H1 (cell line): ENCODE data around the gene HOXB8. TPM values are rescaled to one million over a fixed set of nuclear protein-coding genes. Genes with fewer than 3 reads are reported as not detected.

Experiments used
- CTCF ChIA-PET: fragments of 300-600 bp; sonication (Branson Sonifier 250); formaldehyde crosslinking; loops from one replicate; lab custom pipeline; 2021; ENCODE audit not compliant: partially characterized antibody; lab: Charles Lee
- POLR2A ChIA-PET: fragments of 300-600 bp; sonication (Branson Sonifier 250); formaldehyde crosslinking; loops from one replicate; lab custom pipeline; 2021; ENCODE audit warnings: inconsistent platforms; ENCODE audit not compliant: partially characterized antibody; lab: Charles Lee
- DNase-seq, 2 experiments: peaks; one replicate each; pipeline versions ENCODE4 v3.0.0 to v3.0.0-alpha.2; 2010 to 2022; ENCODE audit warnings: low spot score in 2 of 2, low read depth in 1 of 2, mixed read lengths in 1 of 2
- FAIRE-seq: peaks from 2 replicates; lab custom pipeline; 2011; peaks lifted over from hg19 to GRCh38; lab: Jason Lieb, UNC
- H2AFZ ChIP-seq: 2 replicates; pipeline ENCODE4 v1.8.1; 2012; ENCODE audit warnings: low read length, inconsistent platforms
- H2AK5ac ChIP-seq: 2 replicates; pipeline ENCODE4 v1.6.1; 2013; ENCODE audit warnings: low read depth, low read length
- H2BK120ac ChIP-seq: replicated peaks from 2 replicates; pipeline ENCODE3; 2013; ENCODE audit warnings: low read depth, low read length, inconsistent platforms
- H2BK12ac ChIP-seq: 2 replicates; pipeline ENCODE4 v1.6.1; 2013; ENCODE audit warnings: low read depth, low read length
- H2BK15ac ChIP-seq: 2 replicates; pipeline ENCODE4 v1.6.1; 2013; ENCODE audit warnings: low read length
- H2BK20ac ChIP-seq: 2 replicates; pipeline ENCODE4 v1.6.1; 2013; ENCODE audit warnings: low read length
- H2BK5ac ChIP-seq: 2 replicates; pipeline ENCODE4 v1.6.1; 2013; ENCODE audit warnings: low read depth, low read length
- H3K14ac ChIP-seq: 2 replicates; pipeline ENCODE4 v1.6.1; 2013; ENCODE audit warnings: inconsistent platforms; ENCODE audit not compliant: insufficient read length
- H3K18ac ChIP-seq: 2 replicates; pipeline ENCODE4 v1.6.1; 2013; ENCODE audit warnings: low read length; ENCODE audit errors: extremely low read depth
- H3K23ac ChIP-seq: 2 replicates; pipeline ENCODE4 v1.6.1; 2013; ENCODE audit warnings: inconsistent platforms; ENCODE audit not compliant: insufficient read length
- H3K23me2 ChIP-seq: 2 replicates; pipeline ENCODE4 v1.6.1; 2013; ENCODE audit warnings: low read depth, low read length
- H3K27ac ChIP-seq: 2 replicates; pipeline ENCODE4 v1.6.1; 2011; ENCODE audit warnings: low read depth, low read length, inconsistent platforms
- H3K27me3 ChIP-seq, 4 experiments: replicated peaks in 1 of 4; 1 replicate in 1 of 4; 2 replicates in 3 of 4; pipeline versions ENCODE4 v1.6.1 to v1.8.1; 2011 to 2013; ENCODE audit warnings: low read length in 3 of 4, mild to moderate bottlenecking in 3 of 4, inconsistent platforms in 2 of 4, mixed read lengths in 2 of 4, moderate library complexity in 1 of 4; ENCODE audit not compliant: control insufficient read depth in 3 of 4, insufficient read depth in 3 of 4; ENCODE audit errors: extremely low read depth in 1 of 4
- H3K36me3 ChIP-seq, 4 experiments: 2 replicates each; pipeline versions ENCODE4 v1.6.1 to v1.8.1; 2011 to 2013; ENCODE audit warnings: mild to moderate bottlenecking in 4 of 4, low read length in 3 of 4, moderate library complexity in 2 of 4, control low read depth in 1 of 4, inconsistent platforms in 1 of 4; ENCODE audit not compliant: insufficient read depth in 4 of 4, control insufficient read depth in 2 of 4
- H3K4ac ChIP-seq: replicated peaks from 2 replicates; pipeline ENCODE3; 2013; ENCODE audit warnings: low read length, low read depth, mixed read lengths, inconsistent platforms; ENCODE audit not compliant: insufficient read length
- H3K4me1 ChIP-seq, 4 experiments: replicated peaks in 1 of 4; 1 replicate in 1 of 4; 2 replicates in 3 of 4; pipeline versions ENCODE4 v1.6.1 to v1.8.1; 2011 to 2013; ENCODE audit warnings: low read length in 3 of 4, inconsistent platforms in 2 of 4, mixed read lengths in 1 of 4; ENCODE audit not compliant: insufficient read depth in 4 of 4, control insufficient read depth in 3 of 4
- H3K4me2 ChIP-seq, 2 experiments: 2 replicates each; pipeline versions ENCODE4 v1.6.1 to v1.8.1; 2011 to 2013; ENCODE audit warnings: low read depth in 2 of 2, low read length in 2 of 2, control low read depth in 1 of 2, inconsistent platforms in 1 of 2, mild to moderate bottlenecking in 1 of 2; ENCODE audit not compliant: insufficient read depth in 1 of 2
- H3K4me3 ChIP-seq, 4 experiments: fragments of 200-600, 300-600 bp in 1 of 4; sonication (generic), shearing (Covaris generic), sonication (Bioruptor Twin) in 1 of 4; 2 replicates each; pipeline versions ENCODE4 v1.5.1 to v1.8.1; 2011 to 2016; ENCODE audit warnings: low read length in 4 of 4, low read depth in 3 of 4, control low read depth in 2 of 4, inconsistent platforms in 2 of 4, mild to moderate bottlenecking in 2 of 4, mixed read lengths in 1 of 4, moderate library complexity in 1 of 4; ENCODE audit not compliant: insufficient read depth in 2 of 4; ENCODE audit errors: extremely low read depth in 1 of 4
- H3K56ac ChIP-seq: replicated peaks from 2 replicates; pipeline ENCODE3; 2013; ENCODE audit warnings: low read depth, mild to moderate bottlenecking, mixed read lengths, low read length, inconsistent platforms; ENCODE audit not compliant: insufficient read length
- H3K79me1 ChIP-seq: 2 replicates; pipeline ENCODE4 v1.6.1; 2013; ENCODE audit warnings: low read depth, low read length, control low read depth
- H3K79me2 ChIP-seq, 2 experiments: 2 replicates each; pipeline versions ENCODE4 v1.6.1 to v1.8.1; 2012 to 2013; ENCODE audit warnings: low read length in 2 of 2, mild to moderate bottlenecking in 2 of 2, inconsistent platforms in 1 of 2; ENCODE audit not compliant: insufficient read depth in 2 of 2, control insufficient read depth in 1 of 2
- H3K9ac ChIP-seq, 4 experiments: replicated peaks in 1 of 4; 1 replicate in 1 of 4; 2 replicates in 3 of 4; pipeline versions ENCODE4 v1.6.1 to v1.8.1; 2011 to 2013; ENCODE audit warnings: low read depth in 3 of 4, low read length in 3 of 4, control low read depth in 2 of 4, mild to moderate bottlenecking in 2 of 4, moderate library complexity in 2 of 4, inconsistent platforms in 1 of 4; ENCODE audit errors: extremely low read depth in 1 of 4
- H3K9me3 ChIP-seq, 2 experiments: 2 replicates each; pipeline versions ENCODE4 v1.6.1 to v1.8.1; 2012 to 2013; ENCODE audit warnings: mild to moderate bottlenecking in 2 of 2, moderate library complexity in 2 of 2, control low read depth in 1 of 2, inconsistent platforms in 1 of 2, low read depth in 1 of 2, low read length in 1 of 2, mixed read lengths in 1 of 2; ENCODE audit not compliant: insufficient read depth in 2 of 2
- H4K20me1 ChIP-seq, 2 experiments: replicated peaks in 1 of 2; 2 replicates each; pipeline versions ENCODE3 to v1.8.1; 2011 to 2013; ENCODE audit warnings: inconsistent platforms in 2 of 2, low read length in 2 of 2, mild to moderate bottlenecking in 1 of 2; ENCODE audit not compliant: insufficient read depth in 2 of 2, control insufficient read depth in 1 of 2
- H4K5ac ChIP-seq: 2 replicates; pipeline ENCODE4 v1.6.1; 2013; ENCODE audit warnings: low read length, low read depth, mixed read lengths, inconsistent platforms; ENCODE audit not compliant: insufficient read length
- H4K8ac ChIP-seq: 2 replicates; pipeline ENCODE4 v1.8.0; 2013; ENCODE audit warnings: mild to moderate bottlenecking, moderate library complexity, low read length, inconsistent platforms; ENCODE audit not compliant: insufficient read depth; ENCODE audit errors: extremely low read depth
- H4K91ac ChIP-seq: replicated peaks from 2 replicates; pipeline ENCODE3; 2013; ENCODE audit warnings: low read length, mixed read lengths, inconsistent platforms; ENCODE audit not compliant: insufficient read length
- BRCA1 ChIP-seq: IDR thresholded peaks from 2 replicates; pipeline ENCODE4 v1.6.1; 2012; ENCODE audit warnings: low read depth, low read length, improper control_type of control experiment
- EZH2 ChIP-seq: fragments of 200-600 bp; sonication (generic); IDR thresholded peaks from 2 replicates; pipeline ENCODE4 v1.7.1; 2012; ENCODE audit warnings: low read depth, mild to moderate bottlenecking, moderate library complexity, low read length, inconsistent platforms; ENCODE audit not compliant: severe bottlenecking
- GTF2F1 ChIP-seq: IDR thresholded peaks from 2 replicates; pipeline ENCODE4 v1.6.1; 2012; ENCODE audit warnings: low read depth, low read length, improper control_type of control experiment, borderline replicate concordance
- JUN ChIP-seq: IDR thresholded peaks from 2 replicates; pipeline ENCODE4 v1.6.1; 2011; ENCODE audit warnings: low read depth, mild to moderate bottlenecking, improper control_type of control experiment, low read length
- KDM5A ChIP-seq: fragments of 200-600 bp; IDR thresholded peaks from 2 replicates; pipeline ENCODE4 v1.7.1; 2012; ENCODE audit warnings: mild to moderate bottlenecking, low read length, inconsistent platforms, mixed read lengths
- PHF8 ChIP-seq: fragments of 200-600 bp; sonication (generic); conservative IDR thresholded peaks from 2 replicates; pipeline ENCODE4 v1.7.1; 2012; ENCODE audit warnings: low read depth, mild to moderate bottlenecking, inconsistent platforms, low read length, moderate library complexity
- RNF2 ChIP-seq: fragments of 200-900, 300-1000 bp; sonication (generic); IDR thresholded peaks from 2 replicates; pipeline ENCODE4 v1.7.1; 2016; ENCODE audit warnings: borderline replicate concordance, low read depth, mild to moderate bottlenecking, antibody characterized with exemption, low read length; ENCODE audit not compliant: poor library complexity, severe bottlenecking; ENCODE audit errors: missing control alignments
- SUZ12 ChIP-seq: fragments of 200-600 bp; sonication (generic); IDR thresholded peaks from 2 replicates; pipeline ENCODE4 v1.6.1; 2012; ENCODE audit warnings: mild to moderate bottlenecking, inconsistent platforms, low read length, moderate library complexity, mixed read lengths
- TAF7 ChIP-seq: optimal IDR thresholded peaks from 2 replicates; pipeline ENCODE3; 2011; ENCODE audit warnings: low read depth, mild to moderate bottlenecking, inconsistent platforms, low read length, moderate library complexity, borderline replicate concordance
- WGBS, 2 experiments: shearing (Covaris generic) in 1 of 2; methylation state at CpG; one replicate each; pipeline versions ENCODE4 v1.1.6 to v1.1.7; 2013 to 2015; ENCODE audit warnings: low lambda C conversion rate in 2 of 2, mixed read lengths in 2 of 2, inconsistent platforms in 1 of 2, low coverage in 1 of 2, missing lambda C conversion rate in 1 of 2; ENCODE audit not compliant: insufficient replicate concordance in 2 of 2, insufficient coverage in 1 of 2, insufficient read length in 1 of 2; ENCODE audit errors: extremely low coverage in 1 of 2, missing lambda C conversion rate in 1 of 2; 5-methylcytosine and 5-hydroxymethylcytosine counted together
- polyA plus RNA-seq, 7 experiments: library from polyadenylated mRNA; depleted of rRNA in 3 of 7; stranded (reverse) in 5 of 7; unstranded in 2 of 7; fragments of >200 nt in 5 of 7; fragments of 200-250 nt in 2 of 7; gene quantifications; 1 replicate in 5 of 7; 2 replicates in 1 of 7; 4 replicates in 1 of 7; pipeline versions ENCODE4 v1.2.1 to v1.2.3, GENCODE V29; 2011 to 2013; ENCODE audit warnings: missing spikeins in 2 of 7, mixed read lengths in 2 of 7
- total RNA-seq: library from RNA; stranded (reverse); fragmentation: NEBNext Ultra II Directional; extraction: Animal tissue kit (Norgen Biotek cat#: 25700); gene quantifications from 2 replicates; pipeline ENCODE4 v1.2.1, GENCODE V29; 2021
- TF ChIP-seq, protein P1 (sequence below): IDR thresholded peaks from 2 replicates; pipeline ENCODE4 v1.6.1; 2012; ENCODE audit warnings: inconsistent platforms

Gene HOXB8
- total and polyA plus RNA-seq, 2 of the 8 experiments (the other 6 are each of a cell fraction or from before 2014, with no cell fraction given): not detected

DNA sequence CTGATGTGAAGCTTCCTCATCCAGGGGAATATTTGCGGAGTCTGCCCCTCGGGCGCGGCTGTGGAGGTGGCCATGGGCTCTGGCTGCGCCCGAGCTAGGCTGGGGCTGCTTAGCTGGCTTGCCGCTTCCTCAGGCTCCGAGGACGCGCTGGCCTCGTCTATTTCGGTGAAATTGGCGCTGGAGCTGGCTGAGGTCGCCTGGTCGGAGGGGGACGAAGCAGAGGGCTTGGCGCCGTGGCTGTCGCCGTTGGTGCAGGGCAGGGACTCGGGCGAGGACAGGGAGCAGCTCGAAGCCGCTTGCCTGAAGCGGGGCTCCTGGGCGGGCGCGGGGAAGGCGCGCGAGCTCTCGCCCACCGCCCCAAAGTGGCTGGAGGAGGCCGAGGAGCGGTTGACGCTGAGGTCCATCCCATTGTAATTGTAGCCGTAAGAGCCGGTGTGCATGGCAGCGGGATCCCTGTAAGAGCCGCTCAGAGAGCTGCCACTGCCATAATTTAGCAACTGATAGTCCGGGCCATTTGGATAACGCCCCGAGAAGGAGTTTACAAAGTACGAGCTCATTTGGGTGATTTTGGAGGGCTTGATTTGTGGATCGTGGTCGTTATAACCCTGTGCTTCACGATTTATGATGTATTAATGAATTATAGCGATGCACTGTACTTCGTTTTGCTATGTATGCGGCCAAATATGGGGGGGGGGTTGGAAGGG lies 21.8 kb downstream of the HOXB8 start, which contains the start of gene HOXB5:
HOXB5 (minus strand) TSS at position 654 of the 704 bp plus-strand sequence; CDS start at position 557, 97 bp downstream.
- no peaks in the 10 kb centered on the region for H3K79me1 ChIP-seq
- peaks cover 32 to 40% of the 10 kb centered on the region in 2 experiments for H4K20me1 ChIP-seq
- H4K5ac ChIP-seq: no peak within 1 kb of the TSS
- FAIRE-seq (no peak), DNase-seq (no peak)
- no peaks in the 10 kb centered on the region for H3K79me2 ChIP-seq
- 11% methylated on average over 48 of the region's 50 CpGs; no CpG with 5 or more reads in 1 of the 2 experiments for WGBS, 2 experiments
- H2BK5ac ChIP-seq: no peak within 1 kb of the TSS
- H3K27ac ChIP-seq: no peak within 1 kb of the TSS
- no peak within 1 kb of the TSS for H4K8ac ChIP-seq
- H2BK15ac ChIP-seq: no peak within 1 kb of the TSS
- ChIA-PET POLR2A (interaction anchor here (1.3 kb wide), 1 partner anchor 260 kb away, joined by 3 read pairs; no protein-coding TSS in a partner anchor), CTCF (interaction anchor here (0.6 to 7.0 kb wide), 51 partner anchors 20 to 434 kb away, joined by 3 to 53 read pairs (median 4); partner anchors contain the start of genes HOXB1 and HOXB9)
- H3K14ac ChIP-seq: no peak within 1 kb of the TSS
- H3K36me3 ChIP-seq: peaks cover 0 to 3% (median 0%) of the 10 kb centered on the region in 4 experiments; a peak in 1 of 8 replicates
- H4K91ac ChIP-seq: no peak within 1 kb of the TSS
- H3K4me1 ChIP-seq: peaks cover 0 to 12% (median 4%) of the 10 kb centered on the region in 4 experiments; a peak in 5 of 7 replicates
- no peak within 1 kb of the TSS for H3K4ac ChIP-seq
- H2BK20ac ChIP-seq: no peak within 1 kb of the TSS
- H3K4me2 ChIP-seq: peak within 1 kb of the TSS in 1 of 2 experiments; percentile 47; a peak in 3 of 4 replicates
- no peak within 1 kb of the TSS; the same call in 1 of the 2 replicates for H2BK12ac ChIP-seq
- H3K23ac ChIP-seq: no peak within 1 kb of the TSS
- no peak within 1 kb of the TSS for H3K9ac ChIP-seq
- no peak within 1 kb of the TSS for H3K56ac ChIP-seq
- H3K27me3 ChIP-seq: peaks cover 96 to 100% (median 99%) of the 10 kb centered on the region in 4 experiments
- 0 out of 8 replicates have a peak within 1 kb of the TSS, but pooled peaks of 1 of the 4 experiments have one; percentile 15 for H3K4me3 ChIP-seq
- H2AFZ ChIP-seq: no peak within 1 kb of the TSS
- H2BK120ac ChIP-seq: no peak within 1 kb of the TSS
- no peaks in the 10 kb centered on the region; a peak in 1 of 4 replicates for H3K9me3 ChIP-seq
- H3K18ac ChIP-seq: peak within 1 kb of the TSS; percentile 48; the same call in 1 of the 2 replicates
- no peaks in the 10 kb centered on the region; the same call in 1 of the 2 replicates for H3K23me2 ChIP-seq
- H2AK5ac ChIP-seq: no peak within 1 kb of the TSS
- no peak for TF ChIP-seq JUN
- TF ChIP-seq GTF2F1: no peak
- no peak for TF ChIP-seq PHF8
- TF ChIP-seq TAF7: no peak
- TF ChIP-seq RNF2: peak; percentile 83
- no peak for TF ChIP-seq KDM5A
- no peak for TF ChIP-seq BRCA1
- TF ChIP-seq SUZ12: peak; percentile 86
- TF ChIP-seq EZH2: peak; percentile 80
- TF ChIP-seq, protein P1, sequence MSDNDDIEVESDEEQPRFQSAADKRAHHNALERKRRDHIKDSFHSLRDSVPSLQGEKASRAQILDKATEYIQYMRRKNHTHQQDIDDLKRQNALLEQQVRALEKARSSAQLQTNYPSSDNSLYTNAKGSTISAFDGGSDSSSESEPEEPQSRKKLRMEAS: peak; percentile 21; the same call in 1 of the 2 replicates
